ENCODE measurements around the gene ZFP36L2.
A peak's percentile ranks its signal among the peaks of the same experiment; 100 is the strongest.

Gene ZFP36L2, protein sequence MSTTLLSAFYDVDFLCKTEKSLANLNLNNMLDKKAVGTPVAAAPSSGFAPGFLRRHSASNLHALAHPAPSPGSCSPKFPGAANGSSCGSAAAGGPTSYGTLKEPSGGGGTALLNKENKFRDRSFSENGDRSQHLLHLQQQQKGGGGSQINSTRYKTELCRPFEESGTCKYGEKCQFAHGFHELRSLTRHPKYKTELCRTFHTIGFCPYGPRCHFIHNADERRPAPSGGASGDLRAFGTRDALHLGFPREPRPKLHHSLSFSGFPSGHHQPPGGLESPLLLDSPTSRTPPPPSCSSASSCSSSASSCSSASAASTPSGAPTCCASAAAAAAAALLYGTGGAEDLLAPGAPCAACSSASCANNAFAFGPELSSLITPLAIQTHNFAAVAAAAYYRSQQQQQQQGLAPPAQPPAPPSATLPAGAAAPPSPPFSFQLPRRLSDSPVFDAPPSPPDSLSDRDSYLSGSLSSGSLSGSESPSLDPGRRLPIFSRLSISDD

DNA sequence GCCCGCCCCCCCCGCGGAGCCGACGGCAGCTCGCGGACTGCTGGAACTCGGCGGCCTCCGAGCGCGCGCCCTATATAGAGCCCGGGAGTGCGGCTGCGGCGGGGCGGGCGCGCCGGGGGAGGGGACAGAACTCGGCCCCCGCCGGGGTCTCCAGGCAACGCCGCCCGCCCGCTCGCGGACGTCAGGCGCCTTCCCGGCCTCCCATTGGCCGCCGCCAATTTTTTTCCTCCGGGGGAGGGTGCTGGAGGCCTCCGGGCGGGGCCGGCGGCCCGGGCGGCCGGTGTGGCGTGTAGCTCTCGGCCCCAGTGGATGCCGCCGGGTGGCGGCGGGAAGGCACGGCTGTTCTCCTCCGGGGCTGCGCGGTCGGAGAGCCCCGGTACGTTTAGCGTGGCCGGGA is at the start of gene ZFP36L2:
Gene ZFP36L2, minus strand, starts transcription at position 49 of the 397 bp plus-strand sequence. CDS start 291 bp downstream, outside the sequence.
- DNase-seq, result peak; percentile 65

DNA sequence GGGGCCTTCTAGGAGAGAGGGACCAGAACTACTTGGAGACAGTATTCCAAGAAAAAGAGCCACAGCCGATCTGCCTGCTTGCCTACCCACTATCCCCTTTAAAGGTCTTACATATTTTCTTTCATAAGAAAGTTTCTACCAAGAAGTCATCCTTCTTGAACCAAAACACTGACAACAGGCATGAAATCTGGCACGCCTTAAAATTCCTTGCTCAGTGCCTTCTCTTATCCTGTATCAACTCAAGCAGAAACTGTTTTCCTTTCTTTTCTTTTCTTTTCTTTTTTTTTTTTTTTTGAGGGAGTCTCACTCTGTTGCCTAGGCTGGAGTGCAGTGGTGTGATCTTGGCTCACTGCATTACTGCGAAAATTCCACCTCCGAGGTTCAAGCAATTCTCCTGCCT is 48.3 kb upstream of the ZFP36L2 start:
- DNase-seq, result no peak

DNA sequence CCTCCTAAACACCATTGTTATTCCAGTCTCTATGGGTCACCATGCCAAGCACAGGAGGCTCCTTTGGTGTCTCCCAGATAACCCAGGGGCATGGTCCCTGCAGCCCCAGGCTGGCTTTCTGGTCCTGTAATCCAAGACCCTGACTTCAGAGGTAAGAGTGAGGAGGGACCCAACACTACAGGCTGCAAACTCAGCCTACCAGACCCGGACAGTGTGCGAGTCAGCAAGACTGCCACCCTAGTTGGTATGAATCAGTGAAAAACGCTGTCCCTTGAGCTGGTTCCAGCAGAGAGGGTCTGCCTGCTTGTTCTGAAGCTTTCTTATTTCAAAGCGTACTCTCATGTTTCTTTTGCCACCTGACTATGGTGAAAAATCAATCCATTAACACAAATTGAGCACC is 47.6 kb upstream of the ZFP36L2 start:
- DNase-seq, result no peak

DNA sequence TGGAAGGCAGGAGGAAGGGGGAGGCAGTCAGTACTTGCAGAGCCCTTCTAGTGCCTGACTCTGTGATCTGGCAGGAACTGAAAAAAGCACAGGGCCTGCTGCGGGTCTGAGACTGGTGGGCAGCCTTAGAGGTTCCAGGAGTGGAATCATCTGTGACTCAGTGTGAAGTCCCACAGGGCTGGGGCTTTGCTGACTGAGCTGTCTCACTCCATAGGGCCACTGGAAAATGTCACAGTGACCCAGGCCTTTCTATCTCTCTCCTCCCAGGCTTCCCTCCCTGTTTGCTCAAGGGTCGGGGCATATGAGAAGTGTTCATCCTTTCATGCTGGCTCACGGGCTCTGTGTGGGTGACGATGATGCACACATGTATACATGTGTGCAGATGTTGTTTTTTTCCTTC is 47.1 kb upstream of the ZFP36L2 start:
- DNase-seq, result no peak

DNA sequence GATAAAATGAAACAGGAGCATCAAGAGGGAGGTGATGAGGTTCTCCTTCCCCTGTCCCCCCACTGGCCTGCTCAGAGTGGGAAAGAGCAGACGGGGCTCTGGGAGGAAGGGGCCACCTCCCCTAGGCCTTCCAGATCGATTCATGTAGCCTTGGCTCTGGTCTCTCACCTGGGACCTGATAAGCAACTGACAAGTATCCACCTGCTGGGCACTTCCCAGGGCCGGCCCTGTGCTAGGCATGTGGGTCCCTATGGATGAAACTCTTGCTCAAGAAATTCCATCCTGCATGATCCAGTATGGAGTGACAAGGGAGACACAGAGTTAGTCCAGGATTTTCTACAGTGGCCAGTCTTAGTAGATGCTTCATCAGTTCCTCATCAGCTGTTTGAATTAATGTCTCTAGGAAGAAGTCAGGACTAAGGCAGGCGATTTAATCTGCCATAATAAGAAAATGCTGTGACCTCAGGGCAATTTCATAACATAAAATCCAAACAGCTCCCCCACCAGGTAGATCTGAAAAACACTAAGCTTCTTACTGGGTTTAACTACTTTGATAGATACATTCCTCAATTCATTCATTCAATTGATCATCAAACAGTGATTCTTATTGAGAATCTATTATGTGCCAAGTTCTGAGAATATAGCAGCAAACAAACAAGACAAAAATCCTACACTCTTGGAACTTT is 44.7 kb upstream of the ZFP36L2 start:
- DNase-seq, result no peak

DNA sequence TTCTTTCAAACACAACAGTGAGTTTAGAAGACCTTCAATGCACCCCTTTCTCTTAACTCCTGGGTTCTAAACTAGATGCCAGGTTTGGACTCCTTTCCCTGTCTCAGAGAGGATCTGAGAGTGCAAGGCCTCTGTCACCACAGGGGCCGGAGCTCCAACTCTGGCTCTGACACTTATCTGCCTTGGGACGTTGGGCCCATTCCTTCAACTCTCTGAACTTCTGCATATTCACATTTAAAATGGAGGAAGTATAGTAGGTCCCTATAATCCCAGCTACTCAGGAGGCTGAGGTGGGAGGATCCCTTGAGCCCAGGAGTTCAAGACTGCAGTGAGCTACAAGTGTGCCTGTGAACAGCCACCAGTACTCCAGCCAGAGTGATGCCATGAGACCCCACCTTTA is 44.1 kb upstream of the ZFP36L2 start:
- no peak for DNase-seq

DNA sequence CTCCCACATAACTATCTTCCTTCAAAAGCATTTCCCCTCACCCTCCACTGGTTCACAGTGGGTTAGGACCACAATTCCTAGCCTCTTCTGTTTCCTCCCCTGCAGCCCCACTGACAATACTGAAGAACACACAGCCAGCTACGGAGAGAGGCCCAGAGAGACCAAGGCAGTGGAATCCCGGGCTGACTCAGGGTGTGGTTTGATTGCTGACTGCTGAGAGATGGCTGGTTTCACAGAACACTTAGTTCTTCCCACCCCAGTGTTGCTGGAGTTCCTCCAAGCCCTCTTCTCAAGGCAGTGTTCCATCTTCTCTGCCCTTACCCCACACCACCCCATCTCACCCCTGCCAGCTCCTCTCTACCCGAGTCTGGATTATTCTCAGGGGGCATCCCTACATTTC is 43.3 kb upstream of the ZFP36L2 start:
- no peak for DNase-seq

DNA sequence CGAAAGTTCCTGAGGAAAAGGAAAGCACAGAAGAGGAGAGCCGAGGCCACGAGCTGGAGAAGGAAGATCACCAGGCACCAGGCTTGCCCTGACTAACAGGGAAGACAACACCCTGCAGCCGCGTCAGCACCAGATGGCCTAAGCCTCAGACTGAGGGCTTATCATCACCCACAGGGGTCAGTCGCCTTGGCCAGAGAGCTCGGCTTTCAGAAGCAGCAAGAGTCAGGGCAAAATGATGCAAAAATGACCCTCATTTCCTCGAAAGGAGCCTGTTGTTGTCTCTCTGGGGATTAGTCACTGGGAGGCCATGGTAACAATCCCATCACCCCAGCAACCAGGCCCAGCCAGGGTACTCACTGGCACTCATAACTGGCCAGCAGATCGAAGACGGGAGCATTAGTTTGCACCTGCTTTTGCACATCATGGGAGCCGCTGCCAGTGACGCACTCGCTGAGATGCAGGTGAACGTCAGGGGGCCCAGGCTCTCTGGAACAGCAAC is 42.7 kb upstream of the ZFP36L2 start:
- DNase-seq, result no peak

DNA sequence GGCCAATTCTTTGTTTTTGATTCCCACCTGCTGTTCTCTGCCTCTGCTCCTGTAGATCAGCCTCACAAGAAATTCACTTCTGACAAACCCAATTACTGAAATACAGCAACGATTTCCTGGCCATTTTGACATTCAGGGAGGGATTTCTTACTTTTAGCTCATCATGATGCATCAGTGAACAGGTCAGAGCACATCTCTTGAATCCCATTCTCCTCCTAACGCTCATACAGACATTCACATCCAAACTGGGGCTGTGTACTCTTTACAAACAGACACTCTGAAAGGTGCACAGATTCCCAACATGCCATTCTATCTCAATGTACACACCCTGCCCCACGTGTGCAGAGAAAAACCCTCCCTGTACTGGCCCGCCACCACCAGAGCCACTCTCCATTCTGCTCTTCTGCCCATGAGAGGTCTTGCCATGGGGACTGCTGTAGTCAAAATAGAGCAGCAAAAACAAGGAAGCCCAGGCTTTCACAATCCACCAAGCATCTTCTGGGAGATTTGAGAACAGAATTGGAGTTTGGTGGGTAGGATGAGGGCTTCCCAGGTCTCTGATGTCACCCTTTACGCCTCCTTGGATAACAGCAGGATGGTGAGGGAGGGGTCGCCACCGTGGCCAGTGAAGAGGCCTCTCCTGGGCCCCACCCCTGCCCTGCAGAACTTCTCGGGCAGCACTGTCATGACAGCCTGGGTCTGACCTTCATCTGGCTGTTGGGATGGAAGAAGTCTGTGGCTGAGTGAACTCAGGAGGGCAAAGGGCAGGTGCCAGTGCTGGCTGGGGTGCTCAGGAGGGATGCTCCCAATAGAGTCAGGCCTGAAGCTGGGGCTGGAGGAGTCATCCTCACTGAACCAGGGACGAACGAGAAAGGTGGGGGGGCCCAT is 41.9 kb upstream of the ZFP36L2 start:
- DNase-seq, result no peak

DNA sequence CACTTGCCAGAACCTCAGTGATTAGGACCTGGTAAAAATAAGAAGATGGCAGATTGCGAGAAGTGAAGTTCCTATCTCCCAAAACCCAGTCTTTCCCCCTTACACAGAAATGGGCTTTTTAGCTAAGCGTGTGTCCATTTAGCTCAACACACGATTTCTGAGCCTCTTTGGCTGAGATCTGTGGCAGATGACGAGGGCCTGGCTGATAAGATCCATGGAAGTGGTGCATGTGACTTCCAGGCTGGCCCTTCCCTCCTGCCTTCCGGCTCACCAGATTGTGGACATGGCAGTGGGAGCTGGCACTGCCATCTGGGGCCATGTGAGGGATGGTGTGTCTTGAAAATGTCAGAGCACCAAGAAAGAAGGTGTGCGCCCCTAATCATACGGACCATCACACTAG is 41.0 kb upstream of the ZFP36L2 start:
- DNase-seq, result no peak

DNA sequence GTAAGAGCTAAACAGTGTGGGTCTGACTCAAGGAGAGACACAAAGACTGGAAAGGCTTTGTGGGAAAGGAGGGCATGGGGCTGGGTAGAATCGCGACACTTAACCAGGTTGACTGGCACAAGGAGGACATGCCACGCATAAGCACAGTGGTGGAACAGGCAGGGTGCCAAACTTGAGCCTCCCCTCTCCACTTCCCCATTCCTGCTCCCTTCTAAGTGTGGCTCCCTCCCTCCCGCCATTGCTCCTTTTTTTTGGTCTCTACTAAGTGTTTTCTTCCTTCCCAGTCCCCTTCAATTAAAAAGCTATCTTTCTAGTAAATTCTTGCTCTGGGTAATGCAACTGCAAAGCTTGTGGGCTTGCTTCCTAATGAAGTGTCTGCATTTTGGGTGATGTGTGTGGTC is 40.3 kb upstream of the ZFP36L2 start:
- DNase-seq, result no peak

DNA sequence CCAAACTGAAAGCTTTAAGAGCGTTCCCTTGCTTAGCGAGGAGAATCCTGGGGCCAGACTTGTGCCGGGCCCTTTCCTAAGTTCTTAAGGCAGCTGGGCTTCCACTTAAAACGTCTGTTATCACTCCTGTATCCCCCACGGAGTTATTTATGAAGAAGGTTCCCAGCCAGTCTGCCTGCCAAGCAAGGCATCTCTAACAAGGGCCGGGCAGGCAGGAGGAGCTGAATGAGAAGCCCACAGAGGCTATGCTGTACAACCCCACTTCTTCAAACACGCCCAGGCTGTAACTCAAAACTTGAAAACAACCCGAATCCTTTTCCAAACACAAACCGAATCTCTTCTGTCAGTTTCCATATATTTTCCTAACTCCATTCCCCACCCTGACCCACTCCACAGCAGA is 39.0 kb upstream of the ZFP36L2 start:
- DNase-seq, result no peak

DNA sequence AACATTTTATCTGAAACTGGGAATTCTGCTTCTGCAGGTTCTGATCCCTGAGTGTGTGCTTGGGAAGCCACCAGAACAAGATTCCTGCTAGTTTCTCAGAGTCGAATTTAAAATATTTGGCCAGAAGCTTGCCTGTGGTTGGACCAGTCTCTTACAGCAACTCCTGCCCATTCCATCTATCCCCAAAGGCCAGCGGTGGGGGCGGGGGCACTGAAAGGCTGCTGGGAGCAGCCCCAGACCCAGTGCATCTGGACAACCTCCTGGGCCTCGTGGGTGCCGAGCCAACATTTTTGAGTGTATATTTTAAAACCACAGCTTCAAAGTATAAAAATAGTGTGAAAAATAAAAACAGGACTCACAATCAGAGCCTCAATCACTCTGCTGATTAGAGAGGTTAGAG is 38.6 kb upstream of the ZFP36L2 start:
- no peak for DNase-seq

DNA sequence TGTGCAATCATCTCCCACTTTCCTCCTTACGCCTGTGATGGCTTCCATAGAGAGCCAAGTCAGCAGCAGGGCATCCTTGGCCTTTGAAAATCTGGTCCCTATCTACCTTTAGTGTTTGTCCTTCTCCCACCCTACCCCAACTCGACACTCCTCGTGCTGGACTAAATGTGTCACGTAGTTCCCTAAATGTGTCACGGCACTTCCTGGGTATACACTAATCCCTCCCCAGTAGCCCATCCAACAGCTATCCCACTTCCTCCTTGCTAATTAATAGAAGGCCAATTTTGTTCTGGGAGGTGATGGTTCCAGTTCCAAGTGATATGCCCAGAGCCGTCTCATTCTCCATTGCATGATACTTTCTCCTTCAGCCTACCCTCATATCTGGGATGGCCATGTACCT is 36.5 kb upstream of the ZFP36L2 start:
- DNase-seq, result no peak

DNA sequence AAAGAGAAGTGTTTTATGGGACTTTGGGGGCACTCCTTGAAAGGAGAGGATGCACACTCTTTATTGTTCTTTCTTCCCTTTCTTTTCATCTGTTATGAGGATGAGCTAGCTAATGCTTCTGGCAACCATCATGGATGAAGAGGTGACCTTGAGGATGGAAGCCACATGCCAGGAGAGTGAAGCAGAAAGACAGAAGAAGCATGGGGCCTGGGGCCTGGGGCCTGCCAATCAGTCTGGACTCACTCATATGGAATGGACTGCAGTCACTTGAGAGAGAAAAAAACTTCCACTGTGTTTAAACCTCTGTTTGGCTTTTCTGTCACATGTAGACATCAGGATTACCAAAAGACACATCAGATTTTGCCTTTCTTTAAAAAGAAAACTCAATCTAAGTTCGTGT is 35.8 kb upstream of the ZFP36L2 start:
- no peak for DNase-seq

DNA sequence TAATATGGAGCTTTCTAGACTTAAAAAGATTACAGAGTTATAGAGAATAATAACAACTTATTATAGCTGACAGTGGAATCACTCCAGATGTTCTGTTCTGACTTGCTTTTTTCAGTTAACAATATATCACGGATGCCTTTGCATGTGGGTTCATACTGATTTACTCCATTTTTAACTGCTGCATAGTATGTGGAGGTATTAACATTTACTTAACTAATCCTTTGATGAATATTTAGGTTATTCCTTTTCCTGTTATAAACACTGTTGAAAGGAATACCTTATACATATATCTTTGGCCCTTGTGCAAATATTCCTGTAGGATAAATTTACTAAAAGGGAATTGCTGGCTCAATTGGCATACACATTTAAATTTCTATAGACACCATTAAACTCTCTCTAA is 33.1 kb upstream of the ZFP36L2 start:
- DNase-seq, result no peak

DNA sequence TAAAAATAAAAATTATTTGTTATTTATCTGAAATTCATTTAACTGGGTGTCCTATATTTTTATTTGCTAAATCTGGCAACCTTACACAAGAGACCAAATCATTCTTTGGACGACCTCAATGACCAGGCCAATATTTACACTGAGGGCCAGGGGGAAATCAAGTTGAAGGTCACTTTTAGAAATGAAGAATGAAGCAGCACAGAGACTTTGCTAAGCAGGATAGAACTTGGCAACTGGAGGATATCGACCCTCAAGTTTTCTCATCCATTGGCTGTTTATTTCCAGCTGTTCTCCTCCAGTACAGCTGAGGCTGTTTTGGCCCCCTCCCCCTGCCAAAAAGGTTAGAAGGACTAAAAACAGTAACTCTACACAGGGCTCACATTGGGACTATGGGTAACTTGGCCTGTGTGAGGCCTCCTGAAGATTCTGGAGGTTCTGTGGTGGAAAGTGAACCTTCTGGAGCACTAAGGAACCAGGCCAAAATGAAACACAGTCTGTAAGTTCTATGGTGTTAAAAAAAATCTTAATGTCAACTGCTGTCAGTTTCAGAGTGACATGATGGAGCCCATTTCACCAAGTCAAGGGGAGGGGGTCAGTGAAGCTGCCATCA is 32.2 kb upstream of the ZFP36L2 start:
- no peak for DNase-seq

DNA sequence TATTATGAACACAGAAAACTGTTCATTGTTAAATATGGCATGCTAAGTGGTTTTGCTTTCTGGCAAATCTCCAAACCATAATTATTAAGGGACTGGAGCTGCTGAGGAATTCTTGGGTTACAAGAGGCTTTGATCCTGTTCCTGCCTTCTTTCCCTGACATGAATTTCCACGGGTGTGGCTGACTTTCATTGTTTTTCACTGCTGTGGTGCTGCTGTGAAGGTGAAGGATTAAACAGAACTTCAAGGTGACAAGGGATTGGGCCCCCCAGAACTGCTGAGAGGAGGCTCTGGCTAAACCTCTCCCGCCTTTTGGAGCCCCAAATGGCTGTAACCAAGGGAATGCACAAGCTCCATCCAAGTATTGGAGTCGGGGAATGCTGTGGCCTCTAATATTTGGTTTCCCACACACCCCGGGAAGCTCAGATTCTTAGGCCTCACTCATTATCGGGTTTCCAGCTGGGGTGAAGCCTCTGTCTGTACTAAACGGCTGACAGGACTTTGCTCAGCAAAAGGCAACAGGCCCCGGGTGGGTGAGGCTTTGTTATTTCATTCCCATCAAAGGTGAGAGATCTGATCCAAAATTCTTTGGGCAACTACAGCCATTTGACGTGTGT is 29.0 kb upstream of the ZFP36L2 start:
- DNase-seq, result no peak

DNA sequence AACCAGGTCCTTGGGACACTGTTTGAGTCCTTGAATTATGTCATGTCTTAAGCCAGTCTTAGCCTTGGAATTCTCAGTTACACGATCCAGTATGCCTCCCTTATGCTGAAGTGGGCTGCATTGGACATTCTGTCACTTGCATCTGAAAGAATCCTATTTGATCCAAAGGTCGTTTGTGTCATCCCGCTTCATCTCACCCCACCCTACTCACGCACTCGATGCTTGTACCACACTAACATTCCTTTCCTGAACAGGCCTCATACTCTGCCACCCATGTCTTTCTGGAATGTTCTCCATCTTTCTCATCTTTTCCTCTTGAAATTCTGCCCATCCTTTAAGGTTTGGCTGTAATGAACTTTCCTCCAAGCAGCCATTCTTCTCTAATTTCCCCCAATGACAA is 27.9 kb upstream of the ZFP36L2 start:
- DNase-seq, result no peak

DNA sequence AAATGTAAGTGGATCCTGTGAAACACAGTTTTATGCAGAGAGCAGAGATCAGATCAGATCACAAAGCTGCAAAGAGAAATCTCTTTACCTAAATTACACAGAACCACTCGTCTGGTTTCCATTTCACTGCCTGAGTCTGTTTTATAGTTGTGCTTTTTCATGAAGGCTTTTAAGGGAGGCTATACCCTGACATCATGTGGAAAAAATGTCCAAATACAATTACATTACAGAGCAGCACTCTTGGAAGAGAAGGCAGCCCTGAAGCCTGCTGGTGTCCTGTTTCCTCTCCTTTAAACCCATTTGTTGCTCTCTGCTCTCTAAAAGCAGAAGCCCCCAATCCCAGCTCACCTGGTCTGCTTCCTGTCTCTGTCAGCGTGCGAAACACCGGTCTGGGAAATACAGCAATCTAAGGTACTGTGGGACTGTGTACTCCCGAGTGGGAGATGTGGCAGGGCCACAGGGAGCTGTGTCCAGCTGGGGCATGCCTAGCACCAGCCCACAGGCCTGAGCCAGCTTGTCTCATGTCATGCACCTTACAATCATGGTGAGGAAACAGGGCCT is 24.8 kb upstream of the ZFP36L2 start:
- DNase-seq, result no peak

DNA sequence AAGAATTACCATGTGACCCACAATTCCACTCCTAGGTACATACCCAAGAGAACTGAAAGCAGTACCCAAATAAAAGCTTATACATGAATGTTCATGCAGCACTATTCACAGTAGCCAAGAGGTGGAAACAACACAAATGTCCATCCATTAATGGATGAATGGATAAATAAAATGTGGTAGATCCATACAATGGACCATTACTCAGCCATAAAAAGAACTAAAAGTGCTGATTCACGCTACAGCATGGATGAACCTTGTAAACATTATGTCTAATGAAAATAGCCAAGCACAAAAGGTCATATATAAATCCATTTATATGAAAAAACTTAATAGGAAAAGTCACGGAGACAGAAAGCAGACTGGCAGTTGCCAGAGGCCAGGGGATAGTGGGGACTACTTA is 23.6 kb upstream of the ZFP36L2 start:
- DNase-seq, result no peak

DNA sequence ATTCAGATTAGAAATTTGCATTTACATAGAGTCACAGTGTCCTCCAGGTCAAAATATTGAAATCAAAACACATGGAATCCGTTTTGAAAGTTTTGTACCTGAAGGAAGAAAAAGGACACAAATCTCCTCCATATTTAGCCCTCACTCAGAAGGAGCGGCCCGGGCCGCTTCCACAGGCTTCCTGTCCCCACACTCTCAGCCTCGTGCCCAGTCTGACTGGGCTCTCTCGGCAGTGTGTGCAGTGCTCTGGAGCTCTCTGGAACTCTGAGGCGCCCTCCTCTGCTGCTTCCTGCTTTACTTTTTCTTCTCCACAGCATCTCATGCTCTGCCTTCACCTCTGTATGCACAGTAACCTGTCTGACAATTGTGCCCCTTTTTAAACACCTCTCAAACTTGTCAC is 22.2 kb upstream of the ZFP36L2 start:
- DNase-seq, result no peak
